GM19395 (cell line): ENCODE data around the gene PIGK.

Experiments used
- ATAC-seq: cut with Tn5 transposase; IDR thresholded peaks from one replicate; pipeline ENCODE4 v1.9.1; 2021; ENCODE audit warnings: mild to moderate bottlenecking, moderate library complexity; ENCODE audit not compliant: unreplicated experiment

PIGK gene

GRCh38 chr1:77044133-77044849 lies 174.9 kb downstream of the PIGK start:
- no peak for ATAC-seq

GRCh38 chr1:77040826-77041225 lies 178.4 kb downstream of the PIGK start:
- no peak for ATAC-seq

GRCh38 chr1:77039739-77040138 lies 179.5 kb downstream of the PIGK start:
- no peak for ATAC-seq

- no peak for ATAC-seq
Measured at GRCh38 chr1:77039111-77039510, 180.1 kb downstream of the PIGK start.
